Neural cell (in vitro differentiated cells): Measurements from ENCODE around the gene SLC44A1.

ENCODE experiments used
- POLR2AphosphoS5 ChIP-seq: IDR thresholded peaks from 2 replicates; pipeline ENCODE4 v1.6.1; 2012
- TAF1 ChIP-seq: IDR thresholded peaks from 2 replicates; pipeline ENCODE4 v1.6.1; 2012; ENCODE audit warnings: low read depth
- TF ChIP-seq, protein P1 (sequence below): fragments of 450-650 bp; IDR thresholded peaks from 2 replicates; pipeline ENCODE4 v1.5.1; 2014; ENCODE audit warnings: antibody characterized with exemption, mild to moderate bottlenecking, moderate library complexity; ENCODE audit not compliant: poor library complexity, severe bottlenecking

DNA sequence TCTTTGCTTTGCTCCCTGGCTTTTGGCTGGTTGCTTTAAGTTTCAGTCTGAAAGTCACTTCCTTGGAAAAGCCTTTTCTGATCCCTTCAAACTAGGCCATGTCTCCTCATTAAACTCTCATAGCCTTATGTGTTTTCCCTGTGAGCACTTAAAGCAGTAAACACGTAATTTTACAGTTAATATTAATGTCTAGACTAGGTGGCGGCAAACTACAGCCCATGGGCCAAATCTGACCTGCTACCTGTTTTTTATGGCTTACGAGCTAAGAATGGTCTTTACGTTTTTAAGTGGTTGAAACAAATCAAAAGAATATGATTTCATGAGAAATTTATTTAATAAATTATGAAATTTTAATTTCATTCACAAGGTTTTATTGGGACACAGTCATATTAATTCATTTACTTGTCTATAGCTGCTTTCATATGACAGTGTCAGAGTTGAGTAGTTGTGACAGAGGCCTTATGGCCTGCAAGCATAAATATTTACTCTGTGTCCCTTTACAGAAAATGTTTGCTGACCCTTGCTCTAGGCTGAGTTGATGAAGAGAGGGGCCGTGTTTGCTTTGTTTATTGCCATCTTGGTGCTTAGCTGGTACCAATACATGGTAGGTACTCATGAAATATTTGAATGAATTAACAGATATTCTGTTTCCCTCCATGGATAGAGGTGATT lies 7.4 kb downstream of the SLC44A1 start:
- TF ChIP-seq, protein P1, sequence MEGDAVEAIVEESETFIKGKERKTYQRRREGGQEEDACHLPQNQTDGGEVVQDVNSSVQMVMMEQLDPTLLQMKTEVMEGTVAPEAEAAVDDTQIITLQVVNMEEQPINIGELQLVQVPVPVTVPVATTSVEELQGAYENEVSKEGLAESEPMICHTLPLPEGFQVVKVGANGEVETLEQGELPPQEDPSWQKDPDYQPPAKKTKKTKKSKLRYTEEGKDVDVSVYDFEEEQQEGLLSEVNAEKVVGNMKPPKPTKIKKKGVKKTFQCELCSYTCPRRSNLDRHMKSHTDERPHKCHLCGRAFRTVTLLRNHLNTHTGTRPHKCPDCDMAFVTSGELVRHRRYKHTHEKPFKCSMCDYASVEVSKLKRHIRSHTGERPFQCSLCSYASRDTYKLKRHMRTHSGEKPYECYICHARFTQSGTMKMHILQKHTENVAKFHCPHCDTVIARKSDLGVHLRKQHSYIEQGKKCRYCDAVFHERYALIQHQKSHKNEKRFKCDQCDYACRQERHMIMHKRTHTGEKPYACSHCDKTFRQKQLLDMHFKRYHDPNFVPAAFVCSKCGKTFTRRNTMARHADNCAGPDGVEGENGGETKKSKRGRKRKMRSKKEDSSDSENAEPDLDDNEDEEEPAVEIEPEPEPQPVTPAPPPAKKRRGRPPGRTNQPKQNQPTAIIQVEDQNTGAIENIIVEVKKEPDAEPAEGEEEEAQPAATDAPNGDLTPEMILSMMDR, result no peak
- TF ChIP-seq TAF1, result no peak
- TF ChIP-seq POLR2AphosphoS5, result no peak
